Measurements from ENCODE around the gene EYA3. TPM values are rescaled to one million over a fixed set of nuclear protein-coding genes. Genes with fewer than 3 reads are reported as not detected.
A peak's percentile ranks its signal among the peaks of the same experiment; 100 is the strongest.

Gene EYA3
- total RNA-seq, 2 donors from 2014 or later, result 12.5 to 13.8 TPM

DNA sequence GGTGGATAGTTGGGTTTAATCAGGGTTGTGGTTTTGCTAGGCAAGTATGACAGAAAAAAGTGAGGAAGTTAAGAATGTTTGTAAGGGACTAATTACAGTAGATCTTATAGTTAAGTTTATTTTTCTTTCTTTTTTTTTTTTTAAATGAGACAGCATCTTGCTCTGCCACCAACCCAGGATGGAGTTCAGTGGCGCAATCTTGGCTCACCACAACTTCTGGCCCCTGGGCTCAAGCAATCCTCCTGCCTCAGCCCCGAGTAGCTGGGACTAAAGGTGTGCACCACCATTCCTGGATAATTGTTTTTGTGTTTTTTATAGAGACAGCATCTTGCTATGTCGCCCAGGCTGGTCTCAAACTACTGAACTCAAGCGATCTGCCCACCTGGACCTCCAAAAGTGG lies 41.7 kb downstream of the EYA3 start:
- DNase-seq (no peak), ATAC-seq (no peak)
- no peak overlapping the region for H3K4me3 Mint-ChIP-seq
- H3K27me3 Mint-ChIP-seq, result no peaks in the 10 kb centered on the region
- H3K27ac Mint-ChIP-seq, result no peak overlapping the region
- H3K9me3 ChIP-seq (ENCODE audit: control insufficient read depth, low read length, poor library complexity, severe bottlenecking), result no peaks in the 10 kb centered on the region
- H3K4me1 Mint-ChIP-seq, result peaks cover 12% of the 10 kb centered on the region
- peaks cover 13% of the 10 kb centered on the region for H3K36me3 Mint-ChIP-seq (ENCODE audit: low read depth)

DNA sequence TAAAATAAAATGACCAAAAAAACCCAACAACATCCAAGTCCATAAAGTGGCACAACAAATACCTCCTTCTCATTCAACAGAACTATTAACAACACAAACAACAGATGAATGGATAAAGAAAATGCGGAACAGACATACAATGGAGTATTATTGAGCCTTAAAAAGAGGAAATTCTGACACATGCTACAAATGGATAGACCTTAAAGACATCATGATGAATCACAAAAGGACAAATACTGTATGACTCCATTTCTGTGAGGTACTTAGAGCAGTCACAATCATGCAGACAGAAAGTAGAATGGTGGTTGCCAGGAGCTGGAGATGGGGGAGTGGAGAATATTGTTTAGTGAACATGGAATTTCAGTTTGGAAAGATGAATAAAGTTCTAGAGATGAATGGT lies 42.6 kb downstream of the EYA3 start:
- H3K4me1 Mint-ChIP-seq, result peaks cover 12% of the 10 kb centered on the region
- H3K4me3 Mint-ChIP-seq, result no peak overlapping the region
- no peaks in the 10 kb centered on the region for H3K9me3 ChIP-seq (ENCODE audit: control insufficient read depth, low read length, poor library complexity, severe bottlenecking)
- peaks cover 13% of the 10 kb centered on the region for H3K36me3 Mint-ChIP-seq (ENCODE audit: low read depth)
- no peak for ATAC-seq
- no peak overlapping the region for H3K27ac Mint-ChIP-seq
- no peaks in the 10 kb centered on the region for H3K27me3 Mint-ChIP-seq
- DNase-seq, result no peak

- H3K36me3 Mint-ChIP-seq (ENCODE audit: low read depth), result peaks cover 19% of the 10 kb centered on the region
- no peak for DNase-seq
- H3K27me3 Mint-ChIP-seq, result no peaks in the 10 kb centered on the region
- no peaks in the 10 kb centered on the region for H3K9me3 ChIP-seq (ENCODE audit: control insufficient read depth, low read length, poor library complexity, severe bottlenecking)
- no peak overlapping the region for H3K27ac Mint-ChIP-seq
- ATAC-seq, result no peak
- peaks cover 18% of the 10 kb centered on the region for H3K4me1 Mint-ChIP-seq
- no peak overlapping the region for H3K4me3 Mint-ChIP-seq
Measured at GRCh38 chr1:28044399-28044798, 44.0 kb downstream of the EYA3 start.

GRCh38 chr1:28039341-28039740 lies 49.1 kb downstream of the EYA3 start:
- H3K9me3 ChIP-seq (ENCODE audit: control insufficient read depth, low read length, poor library complexity, severe bottlenecking), result no peaks in the 10 kb centered on the region
- Mint-ChIP-seq H3K4me1 (peaks cover 8% of the 10 kb centered on the region), H3K27ac (no peak overlapping the region), H3K4me3 (no peak overlapping the region), H3K36me3 (ENCODE audit: low read depth) (peaks cover 9% of the 10 kb centered on the region), H3K27me3 (no peaks in the 10 kb centered on the region)
- no peak for ATAC-seq
- DNase-seq, result no peak

- no peaks in the 10 kb centered on the region for H3K9me3 ChIP-seq (ENCODE audit: control insufficient read depth, low read length, poor library complexity, severe bottlenecking)
- Mint-ChIP-seq H3K4me3 (no peak overlapping the region), H3K27me3 (no peaks in the 10 kb centered on the region), H3K36me3 (ENCODE audit: low read depth) (peaks cover 9% of the 10 kb centered on the region), H3K27ac (no peak overlapping the region), H3K4me1 (peaks cover 8% of the 10 kb centered on the region)
- ATAC-seq (no peak), DNase-seq (no peak)
Measured at GRCh38 chr1:28037946-28038345, 50.5 kb downstream of the EYA3 start.

DNA sequence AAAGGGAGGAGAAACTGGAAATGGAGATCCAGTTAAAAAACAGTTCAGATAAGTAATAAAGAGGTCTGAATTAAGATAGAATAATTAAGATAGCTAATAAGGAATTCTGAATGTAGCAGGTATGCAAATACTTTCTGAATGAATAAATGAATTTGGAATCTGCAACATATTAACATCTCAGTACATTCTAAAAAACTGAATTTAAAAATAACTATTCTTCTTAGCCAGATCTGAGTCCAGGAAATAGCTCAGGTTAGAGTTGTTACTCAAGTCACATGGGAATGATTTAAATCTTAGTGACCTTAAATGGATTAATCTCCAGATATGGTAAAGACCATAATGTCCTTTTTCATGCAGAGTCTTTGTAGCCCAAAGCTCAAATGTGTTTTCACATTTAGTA lies 51.2 kb downstream of the EYA3 start:
- H3K4me3 Mint-ChIP-seq, result no peak overlapping the region
- peaks cover 7% of the 10 kb centered on the region for H3K4me1 Mint-ChIP-seq
- ATAC-seq (no peak), DNase-seq (no peak)
- no peaks in the 10 kb centered on the region for H3K27me3 Mint-ChIP-seq
- peaks cover 9% of the 10 kb centered on the region for H3K36me3 Mint-ChIP-seq (ENCODE audit: low read depth)
- H3K9me3 ChIP-seq (ENCODE audit: control insufficient read depth, low read length, poor library complexity, severe bottlenecking), result no peaks in the 10 kb centered on the region
- H3K27ac Mint-ChIP-seq, result peak overlapping the region; percentile 41

DNA sequence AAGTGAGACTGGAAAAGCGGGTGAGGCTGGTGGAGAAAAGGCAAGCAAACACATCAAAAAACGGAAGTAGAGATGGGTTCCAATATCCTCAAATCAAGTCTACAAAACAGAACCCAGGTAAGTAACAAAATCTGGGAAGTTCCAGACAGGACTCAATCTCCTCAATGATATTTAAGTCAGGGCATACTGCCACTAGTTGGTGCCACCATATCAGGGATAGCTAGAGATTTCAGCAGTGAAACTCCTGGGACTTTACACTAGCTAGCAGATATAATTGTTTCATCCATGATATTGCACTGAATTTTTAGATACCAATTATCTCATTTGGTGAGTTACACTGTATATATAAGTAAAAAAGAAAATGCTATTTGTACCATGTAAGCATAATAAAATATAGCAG lies 52.0 kb downstream of the EYA3 start:
- no peak for ATAC-seq
- Mint-ChIP-seq H3K4me3 (no peak overlapping the region), H3K27ac (peak overlapping the region; percentile 41), H3K36me3 (ENCODE audit: low read depth) (peaks cover 9% of the 10 kb centered on the region), H3K27me3 (no peaks in the 10 kb centered on the region), H3K4me1 (peaks cover 9% of the 10 kb centered on the region)
- DNase-seq, result no peak
- H3K9me3 ChIP-seq (ENCODE audit: control insufficient read depth, low read length, poor library complexity, severe bottlenecking), result no peaks in the 10 kb centered on the region

DNA sequence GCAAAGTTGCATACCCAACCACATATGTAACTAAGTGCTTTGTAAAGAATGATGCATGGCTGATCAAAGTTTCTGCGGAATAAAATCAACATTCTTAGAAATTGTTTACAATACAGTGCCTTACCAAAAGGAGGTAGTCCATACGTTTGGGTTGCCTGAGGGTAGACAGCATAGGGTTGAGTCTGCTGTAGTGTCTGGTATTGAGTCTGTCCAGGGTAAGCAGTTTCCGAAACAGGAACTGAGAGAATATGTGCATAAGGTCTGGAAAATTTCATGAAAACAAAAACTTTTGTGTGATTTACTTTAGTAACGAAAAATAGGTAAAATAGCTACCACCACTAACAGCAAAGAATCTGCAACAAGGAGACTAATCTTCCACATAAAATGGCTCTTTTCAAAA lies 53.0 kb downstream of the EYA3 start:
- peaks cover 8% of the 10 kb centered on the region for H3K4me1 Mint-ChIP-seq
- no peaks in the 10 kb centered on the region for H3K9me3 ChIP-seq (ENCODE audit: control insufficient read depth, low read length, poor library complexity, severe bottlenecking)
- H3K27ac Mint-ChIP-seq, result no peak overlapping the region
- peaks cover 7% of the 10 kb centered on the region for H3K36me3 Mint-ChIP-seq (ENCODE audit: low read depth)
- no peak for DNase-seq
- H3K27me3 Mint-ChIP-seq, result no peaks in the 10 kb centered on the region
- no peak overlapping the region for H3K4me3 Mint-ChIP-seq
- ATAC-seq, result no peak

DNA sequence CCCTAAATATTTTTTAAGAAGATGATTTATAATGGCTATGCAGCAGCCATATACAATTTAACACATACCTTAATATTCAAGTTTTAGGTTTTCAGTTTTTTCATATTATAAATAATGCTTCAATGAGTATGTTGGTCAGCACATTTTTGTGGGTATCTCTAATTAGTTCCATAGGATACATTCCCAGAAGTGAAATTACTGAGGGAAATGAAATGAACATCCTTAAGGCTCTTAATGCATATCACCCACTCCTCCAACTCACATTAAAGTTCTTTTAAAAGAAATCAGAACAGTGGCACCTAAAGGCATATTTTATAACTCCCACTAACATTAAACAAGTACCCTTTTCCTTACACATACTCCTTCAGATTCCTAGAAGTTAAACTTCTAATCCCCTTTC lies 56.1 kb downstream of the EYA3 start:
- H3K27ac Mint-ChIP-seq, result no peak overlapping the region
- no peak overlapping the region for H3K4me3 Mint-ChIP-seq
- DNase-seq, result no peak
- H3K27me3 Mint-ChIP-seq, result no peaks in the 10 kb centered on the region
- peaks cover 2% of the 10 kb centered on the region for H3K36me3 Mint-ChIP-seq (ENCODE audit: low read depth)
- ATAC-seq, result no peak
- H3K4me1 Mint-ChIP-seq, result peaks cover 3% of the 10 kb centered on the region
- H3K9me3 ChIP-seq (ENCODE audit: control insufficient read depth, low read length, poor library complexity, severe bottlenecking), result no peaks in the 10 kb centered on the region

GRCh38 chr1:28031173-28031572 lies 57.2 kb downstream of the EYA3 start:
- H3K27ac Mint-ChIP-seq, result no peak overlapping the region
- no peaks in the 10 kb centered on the region for H3K36me3 Mint-ChIP-seq (ENCODE audit: low read depth)
- no peak for DNase-seq
- H3K4me1 Mint-ChIP-seq, result peaks cover 3% of the 10 kb centered on the region
- H3K27me3 Mint-ChIP-seq, result no peaks in the 10 kb centered on the region
- H3K9me3 ChIP-seq (ENCODE audit: control insufficient read depth, low read length, poor library complexity, severe bottlenecking), result no peaks in the 10 kb centered on the region
- no peak for ATAC-seq
- no peak overlapping the region for H3K4me3 Mint-ChIP-seq

DNA sequence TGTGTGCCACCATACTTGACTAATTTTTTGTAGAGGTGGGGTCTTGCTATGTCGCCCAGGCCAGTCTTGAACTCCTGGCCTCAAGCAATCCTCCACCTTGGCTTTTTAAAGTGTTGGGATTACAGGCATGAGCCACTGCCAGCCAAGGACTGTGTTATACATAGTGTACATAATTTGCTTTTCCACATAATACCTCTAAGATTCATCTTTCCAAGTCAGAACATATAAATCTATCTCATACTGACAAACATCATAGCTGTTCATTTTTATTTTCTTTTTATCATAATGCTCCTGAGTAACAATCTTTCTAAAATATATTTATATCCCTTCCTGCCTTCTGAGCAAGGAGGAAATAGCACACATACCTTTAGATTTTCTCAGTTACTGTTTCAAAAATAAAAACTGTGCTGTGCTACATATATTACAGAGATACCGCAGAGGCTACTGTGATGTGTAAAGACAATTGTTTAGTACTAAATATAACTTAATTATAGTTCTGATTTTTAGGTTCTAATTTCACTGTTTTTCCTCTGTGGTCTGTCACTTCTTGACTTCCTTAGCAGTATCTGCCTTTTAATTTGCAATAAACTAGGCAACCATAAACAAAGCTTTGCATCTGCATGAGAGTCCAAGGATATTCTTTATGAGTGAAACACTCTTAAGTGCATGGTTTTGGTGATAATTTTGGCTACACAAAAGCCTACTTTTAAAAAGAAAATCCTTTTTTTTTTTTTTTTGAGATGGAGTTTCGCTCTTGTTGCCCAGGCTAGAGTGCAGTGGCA lies 59.3 kb downstream of the EYA3 start:
- DNase-seq, result no peak
- no peaks in the 10 kb centered on the region for H3K36me3 Mint-ChIP-seq (ENCODE audit: low read depth)
- H3K9me3 ChIP-seq (ENCODE audit: control insufficient read depth, low read length, poor library complexity, severe bottlenecking), result no peaks in the 10 kb centered on the region
- H3K4me1 Mint-ChIP-seq, result peaks cover 3% of the 10 kb centered on the region
- no peak overlapping the region for H3K4me3 Mint-ChIP-seq
- H3K27ac Mint-ChIP-seq, result peak overlapping the region; percentile 21
- no peak for ATAC-seq
- no peaks in the 10 kb centered on the region for H3K27me3 Mint-ChIP-seq

DNA sequence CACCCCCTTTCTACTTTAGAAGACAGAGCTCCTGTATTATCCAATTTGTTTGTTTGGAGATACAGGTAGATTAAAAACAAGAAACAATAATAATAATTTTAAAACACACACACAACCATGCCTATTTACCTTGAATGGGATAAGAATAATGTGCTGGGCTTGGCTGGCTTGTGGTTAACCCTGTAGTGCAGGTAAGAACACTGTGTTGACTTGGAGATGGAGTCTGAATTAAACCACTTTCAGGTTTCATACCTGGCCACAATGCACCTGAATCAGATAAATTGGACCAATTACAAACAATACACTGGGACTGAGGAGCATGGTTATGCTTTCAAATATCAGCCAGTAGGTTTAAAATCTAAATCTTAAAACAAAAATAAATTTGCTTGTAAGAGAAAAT lies 60.8 kb downstream of the EYA3 start:
- ATAC-seq, result no peak
- no peak overlapping the region for H3K27ac Mint-ChIP-seq

GRCh38 chr1:28027238-28027637 lies 61.2 kb downstream of the EYA3 start:
- ATAC-seq (no peak), DNase-seq (no peak)
- Mint-ChIP-seq H3K4me3 (no peak overlapping the region), H3K4me1 (peaks cover 6% of the 10 kb centered on the region), H3K27me3 (no peaks in the 10 kb centered on the region), H3K27ac (no peak overlapping the region), H3K36me3 (ENCODE audit: low read depth) (no peaks in the 10 kb centered on the region)
- no peaks in the 10 kb centered on the region for H3K9me3 ChIP-seq (ENCODE audit: control insufficient read depth, low read length, poor library complexity, severe bottlenecking)

More for the DNA sequence above, 60.8 kb downstream of the EYA3 start:
- H3K4me3 Mint-ChIP-seq, result no peak overlapping the region
- H3K4me1 Mint-ChIP-seq, result peaks cover 6% of the 10 kb centered on the region
- H3K9me3 ChIP-seq (ENCODE audit: control insufficient read depth, low read length, poor library complexity, severe bottlenecking), result no peaks in the 10 kb centered on the region
- DNase-seq, result no peak
- no peaks in the 10 kb centered on the region for H3K36me3 Mint-ChIP-seq (ENCODE audit: low read depth)
- no peaks in the 10 kb centered on the region for H3K27me3 Mint-ChIP-seq

DNA sequence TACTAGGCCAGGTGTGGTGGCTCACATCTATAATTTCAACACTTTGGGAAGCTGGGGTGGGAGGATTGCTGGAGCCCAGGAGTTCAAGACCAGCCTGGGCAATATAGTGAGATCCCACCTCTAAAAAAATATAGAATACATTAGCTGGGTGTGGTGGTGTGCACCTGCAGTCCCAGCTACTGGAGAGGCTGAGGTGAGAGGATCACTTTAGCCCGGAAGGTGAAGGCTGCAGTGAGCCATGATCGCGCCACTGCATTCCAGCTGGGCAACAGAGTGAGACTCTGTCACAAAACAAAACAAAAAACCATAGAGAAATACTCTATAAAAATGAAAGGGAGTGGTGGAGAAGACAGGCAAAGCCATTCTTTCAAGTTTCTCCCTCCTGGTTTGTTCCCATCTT lies 62.1 kb downstream of the EYA3 start:
- no peaks in the 10 kb centered on the region for H3K36me3 Mint-ChIP-seq (ENCODE audit: low read depth)
- DNase-seq (no peak), ATAC-seq (no peak)
- no peak overlapping the region for H3K4me3 Mint-ChIP-seq
- no peaks in the 10 kb centered on the region for H3K27me3 Mint-ChIP-seq
- H3K27ac Mint-ChIP-seq, result no peak overlapping the region
- H3K4me1 Mint-ChIP-seq, result peaks cover 4% of the 10 kb centered on the region
- H3K9me3 ChIP-seq (ENCODE audit: control insufficient read depth, low read length, poor library complexity, severe bottlenecking), result no peaks in the 10 kb centered on the region

All from T-helper 17 cell (primary cell).